Heart right ventricle (tissue), 16 donors: ENCODE results near the gene CNOT4. TPM values are rescaled to one million over a fixed set of nuclear protein-coding genes. Genes with fewer than 3 reads are reported as not detected.

Source experiments
- ATAC-seq, 8 donors: fragments of 200-7000 bp; cut with Tn5 transposase; one replicate each; pipeline ENCODE4 v1.9.1; 2020; ENCODE audit warnings: mild to moderate bottlenecking in 8 of 8, moderate library complexity in 8 of 8, moderate number of reproducible peaks in 1 of 8
- DNase-seq, 2 donors: peaks; one replicate each; pipeline ENCODE4 v3.0.0-alpha.2; 2020
- H3K27ac ChIP-seq, 10 donors: fragments of 200-600 bp; sonication (generic) in 2 of 10; one replicate each; pipeline versions ENCODE4 v1.5.0 to v1.8.0; 2020 to 2022; ENCODE audit warnings: mild to moderate bottlenecking in 3 of 10
- H3K27me3 ChIP-seq, 7 donors: fragments of 200-600 bp; one replicate each; pipeline ENCODE4 v1.8.0; 2021 to 2022; ENCODE audit warnings: mild to moderate bottlenecking in 2 of 7
- H3K36me3 ChIP-seq, 9 donors: fragments of 200-600 bp; sonication (generic) in 1 of 9; one replicate each; pipeline versions ENCODE4 v1.5.0 to v1.8.0; 2020 to 2022; ENCODE audit warnings: mild to moderate bottlenecking in 2 of 9
- H3K4me1 ChIP-seq, 9 donors: fragments of 200-600 bp; sonication (generic) in 1 of 9; one replicate each; pipeline versions ENCODE4 v1.5.0 to v1.8.0; 2020 to 2022; ENCODE audit warnings: mild to moderate bottlenecking in 4 of 9
- H3K4me3 ChIP-seq, 10 donors: fragments of 200-600 bp; sonication (generic) in 2 of 10; one replicate each; pipeline versions ENCODE4 v1.5.0 to v1.8.0; 2020 to 2022; ENCODE audit warnings: mild to moderate bottlenecking in 7 of 10, moderate library complexity in 2 of 10
- H3K9me3 ChIP-seq, 11 donors: fragments of 200-600 bp in 10 of 11; sonication (generic) in 2 of 11; one replicate each; pipeline versions ENCODE4 v1.5.0 to v1.8.0; 2013 to 2022; ENCODE audit warnings: mild to moderate bottlenecking in 2 of 11, control low read depth in 1 of 11, moderate library complexity in 1 of 11
- WGBS, 2 donors: extraction: QIAGEN DNeasy Blood & Tissue Kit; methylation state at CpG; one replicate each; pipeline ENCODE4 v1.1.7; 2013; ENCODE audit warnings: inconsistent platforms in 1 of 2; 5-methylcytosine and 5-hydroxymethylcytosine counted together
- intact Hi-C, 10 donors: fragments of 100-400 bp; cut with DNase I; formaldehyde crosslinking; loops; one replicate each; pipeline versions ENCODE4 v1.11.1 to v1.14.2; 2022
- polyA plus RNA-seq, 2 donors: library from polyadenylated mRNA; stranded (reverse); fragments of 200-250 nt; gene quantifications; one replicate each; pipeline ENCODE4 v1.2.3, GENCODE V29; 2013
- total RNA-seq, 10 donors: library from RNA; stranded (reverse); fragmentation: NEBNext Ultra II Directional in 3 of 10; extraction: Animal tissue kit (Norgen Biotek cat#: 25700) in 3 of 10; gene quantifications; one replicate each; pipeline versions ENCODE4 v1.2.1 to v1.2.4, GENCODE V29; 2021 to 2023
- TF ChIP-seq, protein P1 (sequence below), 9 donors: fragments of 200-600 bp; sonication (generic) in 2 of 9; IDR thresholded peaks; one replicate each; pipeline versions ENCODE4 v1.5.0 to v1.8.0; 2021 to 2022; ENCODE audit warnings: antibody characterized with exemption in 9 of 9, mild to moderate bottlenecking in 5 of 9, moderate library complexity in 1 of 9
- donor health status: Arrhythmogenic right ventricular cardiomyopathy.
- donor health status: ischemic (EF 13 %, LVEDD 7.1; RV severe dilation, severe dysfunction).
- donor health status: healthy with polysubstance abuse.
- donor health status: DM: no; HTN: yes; CAD: no.
- donor health status: DM: no; HTN: no; CAD: no.
- donor health status: ischemic (EF 25% LVEDD 6.9; RV normal size, moderate dysfunction).
- donor health status: ischemic (EF 25% LVEDD 5.7; RV mildly dilated, moderate dysfunction).
- donor health status: healthy.
- donor health status: DM: yes; HTN: yes; CAD: no.
- donor health status: Ischemic cardiomyopathy.
- donor health status: ischemic (EF 35%, LVEDD 5.7; RV mildly dilated, moderate dysfunction).
- donor health status: nonischemic (EF 11% LVEDD 7.7; RV severe dilation, severe dysfunction).
- donor health status: DM: yes; HTN: yes; CAD: no.
- donor health status: PGD.
- donor health status: ischemic (EF 29% LVEDD 5.4; RV normal size, mild dysfunction).
- donor health status: nonischemic (EF 23%, LVEDD 6.1; RV moderate dilation, normal function).

The CNOT4 gene
- total and polyA plus RNA-seq, 12 donors, result 5.2 to 31.7 (median 27.0) TPM

DNA sequence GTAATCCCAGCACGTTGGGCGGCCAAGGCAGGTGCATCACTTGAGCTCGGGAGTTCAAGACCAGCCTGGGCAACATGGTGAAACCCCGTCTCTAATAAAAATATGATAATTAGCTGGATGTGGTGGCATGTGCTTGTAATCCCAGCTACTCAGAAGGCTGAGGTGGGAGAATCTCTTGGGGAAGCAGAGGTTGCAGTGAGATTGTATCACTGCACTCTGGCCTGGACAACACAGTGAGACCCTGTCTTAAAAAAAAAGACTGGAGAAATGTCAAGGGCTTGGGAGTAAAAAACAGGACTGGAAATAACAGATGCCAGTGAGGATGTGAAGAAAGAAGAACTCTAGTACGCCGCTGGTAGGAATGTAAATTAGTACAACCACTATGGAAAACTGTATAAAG lies 31.1 kb upstream of the CNOT4 start:
- DNase-seq (no peak), ATAC-seq (no peak)
- TF ChIP-seq, protein P1, sequence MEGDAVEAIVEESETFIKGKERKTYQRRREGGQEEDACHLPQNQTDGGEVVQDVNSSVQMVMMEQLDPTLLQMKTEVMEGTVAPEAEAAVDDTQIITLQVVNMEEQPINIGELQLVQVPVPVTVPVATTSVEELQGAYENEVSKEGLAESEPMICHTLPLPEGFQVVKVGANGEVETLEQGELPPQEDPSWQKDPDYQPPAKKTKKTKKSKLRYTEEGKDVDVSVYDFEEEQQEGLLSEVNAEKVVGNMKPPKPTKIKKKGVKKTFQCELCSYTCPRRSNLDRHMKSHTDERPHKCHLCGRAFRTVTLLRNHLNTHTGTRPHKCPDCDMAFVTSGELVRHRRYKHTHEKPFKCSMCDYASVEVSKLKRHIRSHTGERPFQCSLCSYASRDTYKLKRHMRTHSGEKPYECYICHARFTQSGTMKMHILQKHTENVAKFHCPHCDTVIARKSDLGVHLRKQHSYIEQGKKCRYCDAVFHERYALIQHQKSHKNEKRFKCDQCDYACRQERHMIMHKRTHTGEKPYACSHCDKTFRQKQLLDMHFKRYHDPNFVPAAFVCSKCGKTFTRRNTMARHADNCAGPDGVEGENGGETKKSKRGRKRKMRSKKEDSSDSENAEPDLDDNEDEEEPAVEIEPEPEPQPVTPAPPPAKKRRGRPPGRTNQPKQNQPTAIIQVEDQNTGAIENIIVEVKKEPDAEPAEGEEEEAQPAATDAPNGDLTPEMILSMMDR (IDR thresholded peaks at IDR 0.05), result no peak
- intact Hi-C loops, result no loop called here
- WGBS, 2 donors, result 93% methylated on average over 6 of the region's 6 CpGs
- Histone ChIP-seq H3K9me3 (no peaks in the 10 kb centered on the region), H3K27ac (no peak overlapping the region), H3K4me1 (no peaks in the 10 kb centered on the region), H3K4me3 (no peak overlapping the region), H3K27me3 (no peaks in the 10 kb centered on the region), H3K36me3 (no peaks in the 10 kb centered on the region)

DNA sequence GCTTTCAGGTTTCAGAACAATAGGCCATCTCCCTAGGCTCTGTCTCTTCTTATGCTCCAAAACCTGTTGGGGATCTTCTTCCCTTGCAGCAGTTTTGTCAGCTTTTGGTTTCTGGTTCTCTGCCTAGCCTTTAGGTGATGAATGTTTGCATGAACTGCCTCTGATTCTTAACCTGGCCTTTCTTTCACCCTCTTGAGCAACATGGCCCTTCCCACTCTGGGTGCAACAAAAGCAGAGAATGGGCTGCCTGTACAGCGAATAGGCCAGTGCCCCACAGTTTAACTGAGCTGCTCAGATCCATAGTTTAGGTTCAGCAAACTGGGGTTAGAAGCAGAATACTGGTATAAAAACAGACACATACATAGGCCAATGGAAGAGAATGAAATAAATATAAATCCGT lies 29.7 kb upstream of the CNOT4 start:
- 93 to 97% methylated on average over 2 of the region's 2 CpGs for WGBS, 2 donors
- no peak overlapping the region for H3K4me3 ChIP-seq
- H3K4me1 ChIP-seq, result no peaks in the 10 kb centered on the region
- no peaks in the 10 kb centered on the region for H3K9me3 ChIP-seq
- intact Hi-C loops, result no loop called here
- no peaks in the 10 kb centered on the region for H3K27me3 ChIP-seq
- no peaks in the 10 kb centered on the region for H3K36me3 ChIP-seq
- DNase-seq (no peak), ATAC-seq (no peak)
- no peak overlapping the region for H3K27ac ChIP-seq
- TF ChIP-seq, protein P1 (IDR thresholded peaks at IDR 0.05), result no peak

DNA sequence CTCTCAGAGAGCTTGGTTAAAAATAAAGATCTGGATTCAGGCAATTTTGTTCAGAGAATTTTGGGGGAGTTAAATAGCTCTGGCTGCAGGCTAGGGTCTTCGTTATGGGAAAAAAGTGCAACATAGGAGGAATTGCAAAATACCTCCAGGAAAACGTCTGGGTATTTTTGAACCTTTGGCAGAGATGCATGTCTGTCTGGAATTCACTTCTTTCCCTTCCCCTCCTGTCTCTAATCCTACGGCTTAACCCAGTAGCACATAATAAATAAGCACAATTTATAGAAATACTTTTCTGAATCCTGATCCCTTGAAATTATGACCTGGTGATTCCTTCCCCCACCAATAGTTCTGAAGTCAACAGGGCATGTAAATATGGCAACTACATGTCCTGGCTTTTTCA lies 28.5 kb upstream of the CNOT4 start:
- no peaks in the 10 kb centered on the region for H3K27me3 ChIP-seq
- TF ChIP-seq, protein P1 (IDR thresholded peaks at IDR 0.05), result no peak
- WGBS, 2 donors, result 33 to 57% methylated on average over 3 of the region's 3 CpGs
- no peaks in the 10 kb centered on the region for H3K4me1 ChIP-seq
- no peak overlapping the region for H3K27ac ChIP-seq
- H3K4me3 ChIP-seq, result no peak overlapping the region
- intact Hi-C loops, result no loop called here
- no peaks in the 10 kb centered on the region for H3K9me3 ChIP-seq
- no peak for ATAC-seq
- DNase-seq, result no peak
- no peaks in the 10 kb centered on the region for H3K36me3 ChIP-seq

DNA sequence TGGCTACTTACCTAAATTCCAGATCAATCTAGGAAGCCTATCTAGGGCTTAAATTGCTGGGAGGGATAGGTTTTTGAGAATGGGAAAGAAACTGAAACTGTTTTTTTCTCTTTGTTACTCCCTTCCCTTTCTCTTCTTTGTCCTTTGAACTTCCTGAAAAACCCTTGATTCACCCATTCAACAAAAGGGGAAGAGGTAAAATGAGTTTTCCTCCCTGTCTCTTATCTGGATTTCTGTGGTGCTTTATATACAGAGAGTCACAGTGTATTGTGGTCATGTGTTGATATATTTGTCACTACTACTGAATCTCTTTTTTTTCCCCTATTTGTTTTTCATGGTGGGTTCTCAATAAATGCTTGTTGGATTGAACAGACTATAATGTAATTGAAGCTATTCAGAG lies 28.0 kb upstream of the CNOT4 start:
- DNase-seq (no peak), ATAC-seq (no peak)
- intact Hi-C loops, result no loop called here
- Histone ChIP-seq H3K4me1 (no peaks in the 10 kb centered on the region), H3K27me3 (no peaks in the 10 kb centered on the region), H3K9me3 (no peaks in the 10 kb centered on the region), H3K36me3 (no peaks in the 10 kb centered on the region), H3K27ac (no peak overlapping the region), H3K4me3 (no peak overlapping the region)
- TF ChIP-seq, protein P1 (IDR thresholded peaks at IDR 0.05), result no peak

DNA sequence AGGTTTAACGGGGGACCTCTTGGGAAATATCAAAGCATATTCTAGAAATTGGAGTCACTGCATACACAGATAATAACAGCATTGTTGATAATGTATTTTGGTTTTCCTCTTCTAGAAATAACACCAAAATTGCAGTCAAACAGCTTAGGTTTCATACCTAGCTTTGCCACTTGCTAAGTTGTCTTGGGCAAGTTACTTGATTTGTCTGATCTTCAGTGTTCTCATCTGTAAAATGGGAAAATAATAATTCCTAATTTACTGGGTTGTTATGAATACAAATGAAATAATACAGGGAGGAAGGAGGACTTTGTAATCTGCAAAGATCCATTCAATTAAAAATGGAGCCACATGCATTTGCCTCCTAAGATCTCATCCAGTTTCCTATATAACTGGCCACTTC lies 27.6 kb upstream of the CNOT4 start:
- no peaks in the 10 kb centered on the region for H3K27me3 ChIP-seq
- no peak for ATAC-seq
- no peaks in the 10 kb centered on the region for H3K4me1 ChIP-seq
- TF ChIP-seq, protein P1 (IDR thresholded peaks at IDR 0.05), result no peak
- no peak overlapping the region for H3K4me3 ChIP-seq
- no peak for DNase-seq
- H3K36me3 ChIP-seq, result no peaks in the 10 kb centered on the region
- 81 to 88% methylated on average over 1 of the region's 1 CpG for WGBS, 2 donors
- no peaks in the 10 kb centered on the region for H3K9me3 ChIP-seq
- no peak overlapping the region for H3K27ac ChIP-seq
- intact Hi-C loops, result no loop called here
